HG02973 (cell line): ENCODE measurements around the gene ZNF593.
A peak's percentile ranks its signal among the peaks of the same experiment; 100 is the strongest.

Experiments used
- ATAC-seq: cut with Tn5 transposase; IDR thresholded peaks from one replicate; pipeline ENCODE4 v1.9.1; 2021; ENCODE audit warnings: moderate library complexity; ENCODE audit not compliant: unreplicated experiment

Gene ZNF593

DNA sequence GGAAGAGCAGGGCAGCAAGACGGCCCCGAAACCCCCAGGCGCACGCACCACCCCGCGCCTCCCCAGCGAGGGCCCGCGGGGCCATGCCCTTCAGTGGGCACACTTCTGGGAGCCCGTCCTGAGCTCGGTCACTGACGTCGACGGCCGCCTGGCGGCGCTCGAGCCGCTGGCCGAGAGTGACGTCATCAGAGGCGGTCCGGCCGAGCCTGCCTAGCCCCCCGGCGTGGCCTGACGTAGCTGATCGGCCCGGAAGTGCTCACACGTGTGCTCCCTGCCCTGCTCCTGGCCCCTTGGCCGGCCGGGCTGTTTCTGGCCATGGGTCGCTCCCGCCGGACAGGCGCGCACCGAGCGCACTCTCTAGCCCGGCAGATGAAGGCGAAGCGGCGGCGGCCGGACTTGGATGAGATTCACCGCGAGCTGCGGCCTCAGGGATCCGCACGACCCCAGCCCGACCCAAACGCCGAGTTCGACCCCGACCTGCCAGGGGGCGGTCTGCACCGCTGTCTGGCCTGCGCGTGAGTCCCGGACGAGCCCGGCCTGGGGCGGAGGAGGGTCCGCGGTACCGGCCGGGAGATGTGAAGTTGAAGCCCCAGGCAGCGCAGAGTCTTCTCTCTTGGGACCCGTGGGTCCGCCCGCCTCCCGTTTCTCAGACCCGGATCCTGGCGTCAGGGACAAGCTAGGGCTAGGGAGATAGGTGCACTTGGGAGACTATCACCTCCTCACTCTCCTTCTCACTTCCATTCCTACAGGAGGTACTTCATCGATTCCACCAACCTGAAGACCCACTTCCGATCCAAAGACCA, at the start of gene ZNF593:
Gene ZNF593, plus strand, starts transcription at position 240 of the 803 bp plus-strand sequence. Its CDS starts 76 bp downstream, at position 316.
- ATAC-seq: peak; percentile 82

DNA sequence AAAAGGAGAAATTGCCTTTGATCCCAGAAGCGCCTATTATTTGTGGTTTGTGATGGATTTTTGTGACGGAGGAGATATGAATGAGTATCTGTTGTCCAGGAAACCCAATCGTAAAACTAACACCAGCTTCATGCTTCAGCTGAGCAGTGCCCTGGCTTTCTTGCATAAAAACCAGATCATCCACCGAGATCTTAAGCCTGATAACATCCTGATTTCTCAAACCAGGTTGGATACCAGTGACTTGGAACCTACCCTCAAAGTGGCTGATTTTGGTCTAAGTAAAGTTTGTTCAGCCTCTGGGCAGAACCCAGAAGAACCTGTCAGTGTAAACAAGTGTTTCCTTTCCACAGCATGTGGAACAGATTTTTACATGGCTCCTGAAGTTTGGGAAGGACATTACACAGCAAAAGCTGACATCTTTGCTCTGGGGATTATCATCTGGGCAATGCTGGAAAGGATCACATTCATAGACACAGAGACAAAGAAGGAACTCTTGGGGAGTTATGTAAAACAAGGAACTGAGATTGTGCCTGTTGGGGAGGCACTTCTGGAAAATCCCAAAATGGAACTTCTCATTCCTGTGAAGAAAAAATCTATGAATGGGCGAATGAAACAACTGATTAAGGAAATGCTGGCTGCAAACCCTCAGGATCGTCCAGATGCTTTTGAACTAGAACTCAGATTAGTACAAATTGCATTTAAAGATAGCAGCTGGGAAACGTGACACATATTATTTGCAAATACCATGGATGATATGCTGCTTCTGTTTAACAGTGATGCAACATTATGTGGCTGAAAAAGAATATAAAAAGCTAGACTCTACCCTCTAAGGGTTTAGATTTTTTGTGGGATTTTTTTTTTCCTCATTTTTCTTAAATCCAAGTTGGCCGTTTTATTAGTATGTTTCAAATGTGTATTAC, 47.6 kb upstream of the ZNF593 start:
- no peak for ATAC-seq

DNA sequence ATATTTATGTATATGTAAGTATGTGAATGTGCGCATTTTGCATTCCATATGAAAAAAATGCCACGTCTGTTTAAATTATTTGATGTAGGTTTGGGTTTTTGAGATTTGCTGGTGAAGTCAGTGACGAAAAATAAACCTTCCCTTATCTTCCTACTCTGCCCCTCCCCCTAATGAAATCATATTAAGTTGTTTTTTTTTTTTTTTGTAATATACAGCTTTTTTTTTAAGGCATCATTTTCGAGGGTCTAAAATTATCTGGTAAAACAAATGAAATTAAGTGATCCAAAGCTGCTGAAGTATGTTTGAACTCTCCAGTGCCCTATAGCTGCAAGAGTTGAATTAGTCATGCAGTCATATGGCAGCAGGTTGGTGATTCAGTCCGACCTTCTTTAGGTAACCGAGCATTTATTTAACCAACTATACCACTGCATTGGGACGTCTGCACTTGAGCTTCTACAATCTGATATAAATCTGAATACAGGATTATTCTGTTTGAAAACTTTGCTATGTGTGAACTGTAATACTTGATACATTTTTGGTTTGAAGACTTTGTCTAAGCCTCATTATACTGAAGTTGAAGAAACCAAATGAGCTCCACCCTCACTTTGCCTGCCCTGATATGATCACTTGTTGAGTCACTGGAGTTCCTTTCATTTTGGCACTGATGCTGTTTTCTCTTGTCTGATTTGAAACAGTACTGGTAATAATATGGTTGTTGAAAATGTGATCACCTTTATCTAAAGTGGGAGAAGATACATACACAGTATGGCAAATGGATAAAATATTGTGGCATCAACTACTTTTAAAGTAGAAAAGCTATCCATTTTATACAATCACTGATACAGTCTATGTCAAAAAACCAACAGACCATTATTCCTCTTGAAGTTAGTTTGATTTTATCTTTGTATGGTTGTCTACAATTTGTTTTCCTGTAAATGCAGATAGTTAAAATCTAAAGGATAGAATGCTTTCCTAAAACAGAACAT, 46.4 kb upstream of the ZNF593 start:
- ATAC-seq: no peak

DNA sequence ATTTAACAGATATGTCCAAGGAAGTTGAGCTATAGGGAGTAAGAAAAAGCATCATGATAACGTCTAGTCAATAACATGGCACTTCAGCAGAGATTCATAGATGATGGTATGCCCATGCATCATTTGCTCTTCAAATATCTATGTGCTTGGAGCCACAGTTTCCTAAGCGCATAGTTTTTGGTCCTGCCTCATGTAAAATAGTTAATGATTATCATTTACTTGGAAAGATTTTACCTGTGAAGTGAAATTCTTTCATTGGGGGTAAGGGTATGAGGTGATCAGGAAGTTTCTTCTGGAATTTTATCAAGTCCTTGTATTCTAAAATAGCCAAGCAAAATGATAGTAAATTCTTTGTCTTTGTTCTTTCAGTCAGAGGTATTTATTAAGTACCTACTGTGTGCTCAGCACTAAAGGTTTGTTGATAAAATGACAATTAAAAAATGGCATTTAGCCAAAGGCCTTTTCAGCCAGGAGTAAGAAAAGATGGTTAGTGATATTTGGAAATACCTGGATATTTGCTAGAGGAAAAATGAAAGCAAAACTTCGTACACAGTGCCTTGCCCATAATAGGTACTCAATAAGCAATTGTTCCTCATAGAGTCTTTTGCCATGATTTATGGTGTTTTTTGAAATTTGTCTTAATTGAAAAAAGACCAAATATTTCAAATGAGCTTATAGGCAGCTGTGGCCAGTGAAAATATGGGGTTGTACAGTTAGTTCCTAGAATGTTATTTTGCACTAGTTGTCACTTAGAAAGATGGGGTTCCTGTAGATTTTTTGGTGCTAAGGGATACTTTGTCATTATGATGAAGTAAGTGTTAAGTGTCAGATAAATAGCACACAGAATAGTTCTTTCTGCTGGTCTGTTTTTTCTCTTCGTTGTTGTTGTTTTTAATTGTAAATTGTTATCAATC, 45.0 kb upstream of the ZNF593 start:
- ATAC-seq: no peak

DNA sequence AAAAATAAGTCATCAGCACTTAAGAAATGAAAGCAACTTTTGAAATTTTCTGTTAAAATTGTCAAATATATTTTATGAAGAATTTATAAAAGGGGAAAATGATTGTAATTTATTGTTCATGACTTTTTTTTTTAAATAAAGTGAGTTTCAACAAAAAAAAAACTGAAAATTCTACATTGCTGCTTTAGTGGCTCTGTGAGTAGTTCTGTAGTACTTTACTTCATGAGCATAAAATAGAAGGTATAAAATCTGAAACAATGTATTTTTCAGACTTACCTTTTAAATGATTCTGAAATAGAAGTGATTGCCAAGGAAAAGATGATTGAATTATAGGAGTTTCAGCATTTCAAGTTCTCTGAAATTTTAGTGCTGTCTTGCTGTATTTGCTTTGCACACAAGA, 44.3 kb upstream of the ZNF593 start:
- no peak for ATAC-seq

DNA sequence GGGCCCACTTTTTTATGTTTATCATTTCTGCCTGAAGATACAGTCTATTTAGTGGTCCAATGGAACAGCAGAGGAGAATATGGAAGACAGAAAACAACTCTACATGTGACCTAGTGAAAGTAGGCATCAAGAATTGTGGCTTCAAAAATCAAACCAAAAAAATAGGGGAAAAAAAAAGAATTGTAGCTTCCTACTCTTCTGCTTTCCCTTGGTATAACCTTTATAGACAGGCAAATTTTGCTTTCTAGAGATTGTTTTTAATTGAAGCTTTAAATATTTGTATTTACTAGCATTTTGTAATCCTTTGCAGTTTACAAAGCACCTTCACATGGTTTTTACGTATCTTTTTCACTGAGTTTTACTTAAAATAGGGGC, 43.8 kb upstream of the ZNF593 start:
- peak; percentile 3 for ATAC-seq

DNA sequence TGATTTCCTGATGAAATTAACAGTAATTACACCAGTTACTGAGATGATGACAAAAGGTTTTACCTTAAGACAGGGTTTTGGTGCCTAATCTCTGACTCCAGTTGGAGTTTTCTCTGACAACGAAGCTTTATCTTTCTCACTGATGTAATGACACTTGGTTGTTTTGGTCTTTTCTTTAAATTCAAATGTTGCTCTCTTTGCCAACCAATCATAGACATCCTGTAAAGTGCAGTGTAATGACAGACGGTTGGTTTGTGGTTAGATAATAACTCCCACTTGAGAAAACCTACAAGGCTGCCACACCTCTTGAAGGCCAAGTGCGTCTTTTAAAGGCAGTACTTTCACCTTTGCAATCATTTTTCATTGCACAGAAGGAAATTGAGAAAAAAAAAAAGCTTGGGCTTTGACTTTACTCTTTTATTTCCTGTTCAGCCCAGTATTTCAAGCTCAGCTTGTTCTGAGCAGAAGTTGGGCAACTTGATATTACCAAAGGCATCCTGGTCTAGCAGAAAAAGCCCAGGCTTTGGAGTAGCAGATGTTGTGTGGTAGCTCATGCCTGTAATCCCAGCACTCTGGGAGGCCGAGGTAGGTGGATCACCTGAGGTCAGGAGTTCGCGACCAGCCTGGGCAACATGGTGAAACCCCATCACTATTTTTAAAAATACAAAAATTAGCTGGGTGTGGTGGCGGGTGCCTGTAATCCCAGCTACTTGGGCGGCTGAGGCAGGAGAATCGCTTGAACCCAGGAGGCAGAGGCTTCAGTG, 43.2 kb upstream of the ZNF593 start:
- peak; percentile 67 for ATAC-seq

DNA sequence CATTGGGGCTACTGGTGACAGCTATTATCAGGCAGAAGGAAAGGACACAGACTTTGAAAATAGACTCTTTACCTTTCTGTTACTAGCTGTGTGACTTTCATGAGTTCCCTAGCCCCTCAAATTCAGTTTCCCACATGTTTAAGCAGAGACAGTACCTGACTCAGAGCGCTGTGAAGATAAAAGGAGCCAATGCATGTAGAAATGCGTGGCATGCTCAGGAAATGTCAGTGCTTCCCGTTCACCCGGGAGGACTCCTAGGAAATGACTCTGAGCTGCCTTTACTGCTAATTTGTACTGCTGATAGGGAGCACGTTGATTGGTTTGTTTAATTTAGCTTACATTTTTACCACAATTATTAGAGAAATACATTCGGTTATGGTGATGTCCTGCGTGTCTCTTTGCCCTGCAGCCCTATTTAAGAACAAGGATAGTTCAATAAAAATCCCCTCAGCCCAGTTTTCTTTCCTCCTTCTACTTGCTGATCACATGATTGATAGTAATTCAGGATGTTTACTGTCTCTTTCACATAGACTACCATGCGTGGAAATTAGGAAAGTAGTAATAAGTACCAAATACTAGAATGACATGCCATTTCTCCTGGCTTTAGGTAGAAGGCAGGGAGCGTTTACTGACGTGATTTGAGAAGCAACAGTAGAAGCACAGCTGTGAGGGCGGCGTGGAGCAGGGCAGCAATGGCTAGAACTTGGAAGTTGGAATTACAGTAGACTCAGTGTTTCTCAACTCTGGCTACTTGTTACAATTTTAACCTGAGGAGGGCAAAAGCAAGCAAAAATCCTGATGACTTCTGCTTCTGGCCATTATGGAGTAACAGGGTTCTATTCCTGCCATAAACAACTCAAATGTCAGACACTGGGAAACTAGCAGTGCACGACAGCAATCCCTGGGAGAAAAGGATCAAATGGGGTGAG, 42.2 kb upstream of the ZNF593 start:
- no peak for ATAC-seq

DNA sequence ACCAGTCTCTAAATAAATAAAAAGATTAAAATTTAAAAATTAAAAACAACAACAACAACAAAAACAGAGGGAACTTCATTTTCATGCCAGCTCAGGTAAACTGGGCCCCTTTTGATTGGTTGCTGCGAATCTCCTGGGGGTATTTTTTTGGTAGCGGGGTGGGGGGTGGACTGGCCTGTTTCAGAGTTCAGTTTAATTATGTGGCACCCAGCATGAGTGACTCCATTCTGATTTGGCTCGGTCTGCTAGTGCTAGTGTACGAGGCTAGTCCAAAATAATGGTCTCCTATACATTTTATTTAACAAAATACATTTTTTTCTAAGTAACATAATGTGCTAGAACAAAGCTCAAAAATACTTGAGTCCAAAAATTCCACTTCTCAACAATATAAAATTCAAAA, 39.9 kb upstream of the ZNF593 start:
- ATAC-seq: no peak

DNA sequence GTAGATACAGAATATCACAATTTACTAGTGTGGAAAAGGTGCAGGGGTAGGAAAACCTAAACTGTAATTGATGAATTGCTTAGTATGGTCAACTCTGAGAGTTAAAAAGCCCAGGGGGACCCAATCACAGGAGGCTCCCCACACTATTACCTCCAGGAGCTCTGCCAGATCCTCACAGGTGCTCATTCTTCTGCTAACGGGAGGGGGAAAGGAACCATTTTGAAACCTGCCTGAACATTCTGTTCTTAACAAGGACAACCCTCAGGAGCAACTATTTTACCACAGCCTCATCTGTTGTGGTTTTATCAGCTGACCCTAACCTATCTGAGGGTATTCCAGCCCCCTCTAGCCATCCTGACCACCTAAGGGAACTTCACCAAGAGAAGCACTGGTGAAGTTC, 39.0 kb upstream of the ZNF593 start:
- ATAC-seq: no peak

DNA sequence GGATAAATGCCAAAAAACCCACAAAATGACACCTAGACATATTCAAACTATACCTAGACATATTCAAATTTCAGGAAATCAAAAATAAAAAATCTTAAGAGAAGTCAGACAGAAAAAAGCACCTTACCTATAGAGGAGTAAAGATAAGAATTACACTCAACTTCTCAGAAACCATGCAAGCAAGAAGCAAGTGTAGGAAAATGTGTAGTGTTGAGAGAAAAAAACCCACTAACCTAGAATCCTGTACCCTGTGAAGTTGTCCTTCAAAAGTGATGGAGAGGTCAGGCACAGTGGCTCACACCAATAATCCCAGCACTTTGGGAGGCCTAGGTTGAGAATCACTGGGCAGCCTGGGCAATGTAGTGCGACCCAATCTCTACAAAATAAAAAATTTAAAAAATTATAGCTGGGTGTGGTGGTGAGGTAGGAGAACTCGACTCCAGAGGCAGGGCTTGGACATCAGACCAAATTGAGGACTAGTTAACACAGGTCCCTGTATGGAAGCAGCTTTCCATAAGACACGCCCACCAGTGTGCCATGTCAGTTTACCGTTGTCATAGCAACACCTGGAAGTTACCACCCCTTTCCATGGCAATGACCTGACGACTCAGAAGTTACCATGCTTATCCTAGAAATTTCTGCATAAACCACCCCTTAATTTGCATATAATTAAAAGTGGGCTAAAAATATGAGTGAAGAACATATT, 37.4 kb upstream of the ZNF593 start:
- no peak for ATAC-seq

DNA sequence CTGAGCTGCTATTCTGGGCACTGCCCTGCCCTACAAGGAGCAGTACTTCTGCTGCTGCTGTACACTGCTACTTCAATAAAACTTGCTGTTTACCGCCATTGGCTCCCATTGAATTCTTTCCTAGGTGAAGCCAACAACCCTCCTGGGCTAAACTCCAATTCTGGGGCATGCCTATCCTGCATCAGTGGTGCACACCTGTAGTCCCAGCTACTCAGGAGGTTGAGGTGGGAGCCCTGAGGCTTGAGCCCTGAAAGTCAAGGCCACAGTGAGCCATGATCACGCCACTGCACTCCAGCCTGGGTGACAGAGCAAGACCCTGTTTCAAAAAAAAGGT, 36.9 kb upstream of the ZNF593 start:
- no peak for ATAC-seq

DNA sequence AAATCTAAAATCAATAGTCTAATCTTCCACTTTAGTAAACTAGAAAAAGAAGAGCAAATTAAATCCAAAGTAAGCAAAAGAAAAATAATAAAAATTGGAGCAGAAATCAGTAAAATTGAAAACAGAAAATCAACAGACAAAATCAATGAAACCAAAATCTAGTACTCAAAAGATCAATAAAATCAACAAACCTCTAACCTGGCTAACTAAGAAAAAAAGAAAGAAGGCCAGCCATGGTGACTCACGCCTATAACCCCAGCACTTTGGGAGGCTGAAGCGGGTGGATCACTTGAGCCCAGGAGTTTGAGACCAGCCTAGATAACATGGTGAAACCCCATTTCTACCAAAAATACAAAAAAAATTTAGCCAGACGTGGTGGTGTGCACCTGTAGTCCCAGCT, 35.2 kb upstream of the ZNF593 start:
- ATAC-seq: no peak

DNA sequence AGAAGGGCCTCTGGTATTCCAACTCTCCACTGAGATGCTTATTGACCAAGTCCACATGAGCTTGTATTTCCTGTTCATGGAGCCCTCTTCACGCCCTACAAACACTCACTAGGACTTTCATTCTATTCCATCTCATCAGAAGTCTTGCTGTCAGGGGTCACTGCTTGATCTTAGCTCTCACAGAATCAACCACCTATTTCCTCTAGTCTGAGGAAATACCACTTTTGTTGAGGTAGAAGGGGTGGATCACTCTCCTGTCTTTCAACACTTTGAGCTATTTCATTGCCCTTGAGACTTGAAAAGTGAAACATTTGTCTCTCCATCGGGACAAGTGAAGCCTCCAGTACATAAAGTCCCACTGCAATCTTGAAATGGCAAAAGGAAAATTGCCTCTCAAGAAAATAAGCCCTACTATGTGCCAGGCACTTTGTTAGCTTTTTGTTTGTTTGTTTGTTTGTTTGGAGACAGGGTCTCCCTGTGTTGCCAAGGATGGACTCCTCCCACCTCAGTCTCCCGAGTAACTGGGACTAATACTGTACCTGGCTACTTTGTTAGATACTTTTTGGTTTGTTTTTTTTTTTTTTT, 30.6 kb upstream of the ZNF593 start:
- ATAC-seq: no peak

DNA sequence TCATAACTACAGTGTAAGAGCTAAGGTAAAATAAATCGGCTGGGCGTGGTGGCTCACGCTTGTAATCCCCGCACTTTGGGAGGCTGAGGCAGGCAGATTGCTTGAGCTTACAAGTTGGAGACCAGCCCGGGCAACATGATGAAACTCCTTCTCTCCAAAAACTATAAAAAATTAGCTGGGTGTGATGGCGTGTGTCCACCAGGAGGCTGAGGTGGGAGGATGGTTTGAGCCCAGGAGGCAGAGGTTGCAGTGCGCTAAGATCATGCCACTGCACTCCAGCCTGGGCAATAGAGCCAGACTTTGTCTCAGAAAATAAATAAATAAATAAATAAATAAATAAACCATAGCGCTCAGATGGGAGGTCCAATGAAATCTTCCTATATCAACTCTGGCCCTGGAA, 27.5 kb upstream of the ZNF593 start:
- no peak for ATAC-seq

DNA sequence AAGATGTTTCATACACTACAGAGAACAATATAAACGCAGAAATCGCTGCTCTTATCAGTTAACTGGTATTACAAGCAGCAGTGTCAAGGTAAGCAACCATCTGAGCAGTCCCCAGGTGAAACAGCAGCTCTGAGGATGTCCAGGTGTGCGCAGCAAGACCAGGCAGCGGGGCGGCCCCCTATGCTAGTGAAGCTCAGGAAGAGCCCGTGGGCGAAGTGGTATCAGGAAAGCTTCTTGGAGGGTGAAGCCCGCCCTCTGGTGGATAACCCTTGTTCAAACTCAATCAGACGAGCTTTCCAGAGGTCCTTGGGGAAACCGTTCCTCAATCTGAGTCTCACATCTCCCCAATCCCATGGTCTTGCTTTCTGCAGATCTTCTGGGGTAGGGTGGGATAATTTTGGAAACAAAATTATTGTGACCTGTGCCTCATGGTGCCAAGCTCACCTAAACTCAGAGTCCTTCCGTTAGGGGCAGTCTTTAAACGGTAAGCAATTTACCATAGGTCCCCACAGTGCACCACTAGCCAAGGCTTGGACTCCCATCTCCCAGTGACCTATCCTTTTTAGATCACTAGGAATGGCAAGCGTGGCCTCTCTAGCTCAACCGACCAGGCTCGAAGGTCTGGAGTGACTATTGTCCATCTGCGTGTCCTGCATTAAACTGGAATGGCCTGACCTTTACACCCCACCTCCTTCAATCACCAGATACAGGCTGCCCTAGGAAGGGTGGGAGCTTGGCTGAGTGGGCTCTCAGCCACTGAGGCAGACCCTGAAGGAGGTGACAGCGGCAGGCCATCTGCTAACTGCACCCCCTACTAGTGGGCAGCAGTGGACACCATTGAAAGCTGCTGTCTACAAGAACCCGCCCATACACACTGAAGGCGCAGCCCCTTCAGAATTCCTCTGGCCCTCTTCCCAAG, 24.4 kb upstream of the ZNF593 start:
- ATAC-seq: peak; percentile 56
